GM12878 (cell line): ENCODE results near the gene ANAPC16. TPM values are rescaled to one million over a fixed set of nuclear protein-coding genes. Genes with fewer than 3 reads are reported as not detected.

Experiments used
- ATAC-seq: fragments of 200-7000 bp; cut with Tn5 transposase; 3 replicates; pipeline ENCODE4 v1.9.1; 2020; ENCODE audit warnings: mild to moderate bottlenecking, moderate library complexity
- BruUV-seq: library from RNA; stranded (reverse); fragments of 400-500 nt; replicated peaks from 2 replicates; lab custom pipeline; 2021; lab: Mats Ljungman, UMichigan
- CTCF ChIA-PET: fragments of 300-600 bp; sonication (Branson Sonifier 250); formaldehyde crosslinking; extraction: SDS; loops from one replicate; lab custom pipeline; 2021; ENCODE audit warnings: inconsistent platforms; lab: Yijun Ruan, JAX
- POLR2A ChIA-PET: fragments of 350-600 bp; formaldehyde crosslinking; extraction: SDS; loops from one replicate; lab custom pipeline; 2021; ENCODE audit warnings: inconsistent platforms; lab: Charles Lee
- RAD21 ChIA-PET: fragments of 300-600 bp; sonication (Branson Sonifier 250); formaldehyde crosslinking; loops from one replicate; lab custom pipeline; 2023; ENCODE audit warnings: antibody characterized with exemption; ENCODE audit not compliant: unreplicated experiment; lab: Charles Lee
- SMC1A ChIA-PET: fragments of 300-600 bp; sonication (Branson Sonifier 250); formaldehyde crosslinking; loops from one replicate; lab custom pipeline; 2023; ENCODE audit not compliant: unreplicated experiment, uncharacterized antibody; lab: Charles Lee
- DNase-seq: peaks from one replicate; pipeline ENCODE4 v3.0.0-alpha.2; 2011; ENCODE audit warnings: low read depth, low spot score
- FAIRE-seq: peaks from 3 replicates; lab custom pipeline; 2011; peaks lifted over from hg19 to GRCh38; lab: Jason Lieb, UNC
- H2AFZ ChIP-seq: 2 replicates; pipeline ENCODE4 v1.6.0; 2011; ENCODE audit warnings: low read depth, low read length, control low read depth; ENCODE audit not compliant: control insufficient read depth
- H3K27ac ChIP-seq: 2 replicates; pipeline ENCODE4 v1.5.1; 2011; ENCODE audit warnings: control low read depth; ENCODE audit not compliant: control insufficient read depth, insufficient read depth
- H3K27me3 ChIP-seq, 2 experiments: replicated peaks in 1 of 2; 2 replicates each; pipeline versions ENCODE4 v1.6.0 to v1.6.1; 2011; ENCODE audit warnings: low read length in 1 of 2; ENCODE audit not compliant: control insufficient read depth in 2 of 2, insufficient read depth in 2 of 2
- H3K36me3 ChIP-seq, 2 experiments: 2 replicates each; pipeline ENCODE4 v1.5.1; 2011; ENCODE audit warnings: low read length in 1 of 2; ENCODE audit not compliant: control insufficient read depth in 2 of 2, insufficient read depth in 2 of 2
- H3K4me1 ChIP-seq: 2 replicates; pipeline ENCODE4 v1.6.1; 2011; ENCODE audit warnings: mild to moderate bottlenecking, low read length, moderate library complexity, mixed read lengths; ENCODE audit not compliant: control insufficient read depth, insufficient read depth
- H3K4me2 ChIP-seq: 2 replicates; pipeline ENCODE4 v1.6.0; 2011; ENCODE audit warnings: control low read depth; ENCODE audit not compliant: control insufficient read depth, insufficient read depth
- H3K4me3 ChIP-seq: fragments of 200-600 bp; sonication (generic); 2 replicates; pipeline ENCODE4 v1.5.1; 2016
- H3K79me2 ChIP-seq: 2 replicates; pipeline ENCODE4 v1.6.0; 2011; ENCODE audit warnings: low read length; ENCODE audit not compliant: control insufficient read depth, insufficient read depth
- H3K9ac ChIP-seq: 2 replicates; pipeline ENCODE4 v1.8.0; 2011; ENCODE audit warnings: low read length, control low read depth, mixed read lengths; ENCODE audit not compliant: control insufficient read depth, insufficient read depth
- H3K9me3 ChIP-seq: replicated peaks from 3 replicates; pipeline ENCODE4 v1.5.1; 2011; ENCODE audit warnings: mild to moderate bottlenecking, low read length; ENCODE audit not compliant: control insufficient read depth, insufficient read depth
- H4K20me1 ChIP-seq: 2 replicates; pipeline ENCODE4 v1.6.0; 2011; ENCODE audit not compliant: control insufficient read depth, insufficient read depth
- FOS ChIP-seq: IDR thresholded peaks from 3 replicates; pipeline ENCODE4 v1.6.1; 2011; ENCODE audit warnings: borderline replicate concordance; ENCODE audit not compliant: insufficient read length; ENCODE audit errors: extremely low read depth
- NFYA ChIP-seq: IDR thresholded peaks from 2 replicates; pipeline ENCODE4 v1.6.1; 2011; ENCODE audit warnings: low read depth, mild to moderate bottlenecking, low read length, improper control_type of control experiment, borderline replicate concordance
- ZNF274 ChIP-seq: IDR thresholded peaks from one replicate; pipeline ENCODE4 v1.8.0; 2011; ENCODE audit not compliant: insufficient read length, insufficient read depth
- WGBS: methylation state at CpG from one replicate; pipeline ENCODE4 v1.1.6; 2016; ENCODE audit warnings: low lambda C conversion rate; ENCODE audit not compliant: insufficient replicate concordance, insufficient coverage; ENCODE audit errors: missing lambda C conversion rate; 5-methylcytosine and 5-hydroxymethylcytosine counted together
- in situ Hi-C: fragments of 300-500 bp; cut with MboI; formaldehyde crosslinking; loops from 9 replicates; pipeline ENCODE4 v1.14.3; 2018; ENCODE audit warnings: mixed read lengths
- intact Hi-C: fragments of 100-400 bp; cut with micrococcal nuclease; formaldehyde crosslinking; loops from one replicate; pipeline ENCODE4 v1.14.2; 2022; ENCODE audit not compliant: unreplicated experiment
- polyA plus RNA-seq, 11 experiments: library from polyadenylated mRNA; depleted of rRNA in 4 of 11; unstranded in 6 of 11; stranded (reverse) in 5 of 11; fragments of >200 nt; fragmentation: Nextera tagmentation in 4 of 11; fragmentation: Illumina TruSeq in 1 of 11; extraction: Ambion mirVana in 4 of 11; extraction: Trizol in 1 of 11; gene quantifications; 1 replicate in 1 of 11; 2 replicates in 10 of 11; pipeline versions ENCODE4 v1.2.1 to v1.2.3, GENCODE V29; 2011 to 2016; ENCODE audit warnings: inconsistent platforms in 2 of 11, missing spikeins in 2 of 11, low read depth in 1 of 11
- total RNA-seq, 4 experiments: library from RNA; depleted of rRNA in 3 of 4; stranded (reverse); fragments of >200 nt in 3 of 4; fragmentation: Illumina TruSeq in 1 of 4; extraction: Trizol in 1 of 4; gene quantifications; 2 replicates each; pipeline versions ENCODE4 v1.2.1 to v1.2.3, GENCODE V29; 2013 to 2021
- TF ChIP-seq, protein P1 (sequence below): IDR thresholded peaks from 2 replicates; pipeline ENCODE4 v1.6.1; 2011; ENCODE audit warnings: mild to moderate bottlenecking, low read depth, low read length, moderate library complexity; ENCODE audit not compliant: insufficient replicate concordance

Gene ANAPC16
- total and polyA plus RNA-seq, 10 of the 15 experiments (the other 5 are each of a cell fraction or from before 2014, with no cell fraction given): 66.9 to 208 (median 134) TPM

DNA sequence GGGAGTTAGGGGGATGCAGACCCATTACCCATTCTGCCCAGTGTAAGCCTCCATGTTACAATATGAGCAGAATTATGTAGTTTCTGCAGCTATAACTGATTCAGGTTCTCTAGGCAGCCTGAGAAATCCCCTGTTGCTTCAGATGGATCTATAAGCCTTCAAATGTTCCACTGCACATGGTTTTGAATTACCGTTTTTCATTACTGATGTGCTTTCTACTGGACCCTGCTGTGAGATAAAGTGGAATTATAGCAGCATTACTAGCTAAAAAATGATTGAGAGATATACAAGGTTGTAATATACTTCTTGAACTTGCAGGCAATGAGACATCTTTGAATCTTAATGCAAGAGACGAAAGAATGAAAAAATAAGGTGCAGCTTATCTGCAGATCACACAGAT is 38.4 kb upstream of the ANAPC16 start:
- H3K9me3 ChIP-seq: no peaks in the 10 kb centered on the region
- BruUV-seq: no TSS peak
- DNase-seq: no peak
- peaks cover 35% of the 10 kb centered on the region for H3K4me1 ChIP-seq
- no peak for TF ChIP-seq FOS
- TF ChIP-seq ZNF274: no peak
- TF ChIP-seq, protein P1, sequence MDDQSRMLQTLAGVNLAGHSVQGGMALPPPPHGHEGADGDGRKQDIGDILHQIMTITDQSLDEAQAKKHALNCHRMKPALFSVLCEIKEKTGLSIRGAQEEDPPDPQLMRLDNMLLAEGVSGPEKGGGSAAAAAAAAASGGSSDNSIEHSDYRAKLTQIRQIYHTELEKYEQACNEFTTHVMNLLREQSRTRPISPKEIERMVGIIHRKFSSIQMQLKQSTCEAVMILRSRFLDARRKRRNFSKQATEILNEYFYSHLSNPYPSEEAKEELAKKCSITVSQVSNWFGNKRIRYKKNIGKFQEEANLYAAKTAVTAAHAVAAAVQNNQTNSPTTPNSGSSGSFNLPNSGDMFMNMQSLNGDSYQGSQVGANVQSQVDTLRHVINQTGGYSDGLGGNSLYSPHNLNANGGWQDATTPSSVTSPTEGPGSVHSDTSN: no peak
- H3K79me2 ChIP-seq: no peaks in the 10 kb centered on the region
- no peaks in the 10 kb centered on the region for H4K20me1 ChIP-seq
- ChIA-PET SMC1A (interaction anchor here (0.8 to 1.5 kb wide), 2 partner anchors 9 to 41 kb away, joined by 4 read pairs; no protein-coding TSS in a partner anchor), RAD21 (no interaction called here), POLR2A (interaction anchor here (0.9 kb wide), 1 partner anchor 126 kb away, joined by 3 read pairs; no protein-coding TSS in a partner anchor), CTCF (interaction anchor here (1.0 to 1.5 kb wide), 3 partner anchors 10 to 163 kb away, joined by 3 to 4 read pairs (median 3); no protein-coding TSS in a partner anchor)
- intact Hi-C loops (no loop called here), in situ Hi-C loops (no loop called here)
- no peak for ATAC-seq
- H3K27ac ChIP-seq: no peak overlapping the region
- H3K4me3 ChIP-seq: no peak overlapping the region
- no peak overlapping the region for H3K4me2 ChIP-seq
- H2AFZ ChIP-seq: no peak overlapping the region
- no peak for FAIRE-seq
- WGBS: 94% methylated on average over 2 of the region's 2 CpGs
- H3K27me3 ChIP-seq: no peaks in the 10 kb centered on the region
- peaks cover 2 to 15% of the 10 kb centered on the region in 2 experiments; a peak in 3 of 4 replicates for H3K36me3 ChIP-seq
- H3K9ac ChIP-seq: no peak overlapping the region

DNA sequence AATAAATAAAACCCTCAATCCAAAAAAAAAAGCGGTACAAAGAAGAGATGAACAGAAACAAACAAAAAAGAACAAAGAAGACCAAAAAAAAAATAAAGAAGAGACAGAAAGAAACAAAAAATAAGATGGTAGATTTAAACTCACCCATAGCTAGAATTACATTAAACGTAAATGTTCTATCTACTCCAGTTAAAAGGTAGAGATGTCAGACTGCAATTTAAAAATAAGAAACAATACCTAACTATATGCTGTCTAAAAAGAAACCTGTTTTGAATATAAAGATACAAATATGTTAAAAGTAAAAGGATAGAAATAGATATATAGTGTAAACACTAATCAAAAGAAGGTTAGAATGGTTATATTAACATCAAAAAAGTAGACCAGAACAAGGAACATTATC is 31.7 kb upstream of the ANAPC16 start:
- Histone ChIP-seq H3K4me3 (no peak overlapping the region), H3K9ac (no peak overlapping the region), H3K9me3 (peaks cover 5% of the 10 kb centered on the region; the same call in 2 of the 3 replicates), H3K27ac (no peak overlapping the region), H3K79me2 (no peaks in the 10 kb centered on the region), H4K20me1 (no peaks in the 10 kb centered on the region), H3K4me1 (no peaks in the 10 kb centered on the region; the same call in 1 of the 2 replicates), H3K27me3 (no peaks in the 10 kb centered on the region), H3K4me2 (no peak overlapping the region), H3K36me3 (peaks cover 1 to 2% of the 10 kb centered on the region in 2 experiments; a peak in 2 of 4 replicates), H2AFZ (no peak overlapping the region)
- ChIA-PET POLR2A (no interaction called here), SMC1A (interaction anchor here (1.0 to 2.7 kb wide), 3 partner anchors 10 to 30 kb away, joined by 3 to 17 read pairs (median 3); no protein-coding TSS in a partner anchor), CTCF (interaction anchor here (0.7 to 1.6 kb wide), 2 partner anchors 10 to 153 kb away, joined by 3 to 8 read pairs; no protein-coding TSS in a partner anchor), RAD21 (no interaction called here)
- ATAC-seq (no peak), FAIRE-seq (no peak), DNase-seq (no peak)
- no peak for TF ChIP-seq NFYA
- in situ Hi-C loops (no loop called here), intact Hi-C loops (no loop called here)
- WGBS: 100% methylated on average over 2 of the region's 2 CpGs
- BruUV-seq: no TSS peak
